Stimulated activated naive CD4-positive, alpha-beta T cell (primary cell): Measurements from ENCODE around the gene ALPG.
"Not testable (repeated sequence)": the region's sequence is repeated elsewhere in the genome, so short reads cannot be mapped to it uniquely, and the experiment has no call there.

Experiments used
- DNase-seq, 6 experiments: peaks; one replicate each; lab custom pipeline; 2025; lab: John Stamatoyannopoulos, UW

ALPG gene

GRCh38 chr2:232419245-232420072 is 12.8 kb downstream of the ALPG start:
- no peak for DNase-seq

- DNase-seq, result no peak
Measured at GRCh38 chr2:232420073-232420454, 13.4 kb downstream of the ALPG start.

- DNase-seq, result peak in 2 of 6 experiments; percentile 13 to 21
Measured at GRCh38 chr2:232420463-232421188, 14.0 kb downstream of the ALPG start.

- no peak for DNase-seq
Measured at GRCh38 chr2:232421189-232421785, 14.6 kb downstream of the ALPG start.

GRCh38 chr2:232422051-232422450 is 15.4 kb downstream of the ALPG start:
- no peak for DNase-seq

GRCh38 chr2:232422996-232423395 is 16.4 kb downstream of the ALPG start:
- not testable (repeated sequence) for DNase-seq

GRCh38 chr2:232423407-232423806 is 16.8 kb downstream of the ALPG start:
- DNase-seq, result not testable (repeated sequence)

- DNase-seq, result no peak
Measured at GRCh38 chr2:232431705-232432590, 25.3 kb downstream of the ALPG start.

GRCh38 chr2:232432598-232433184 is 26.0 kb downstream of the ALPG start:
- DNase-seq, result no peak

- not testable (repeated sequence) for DNase-seq
Measured at GRCh38 chr2:232433622-232434021, 27.0 kb downstream of the ALPG start.

- no peak for DNase-seq
Measured at GRCh38 chr2:232434091-232434490, 27.4 kb downstream of the ALPG start.

- DNase-seq, result no peak
Measured at GRCh38 chr2:232434563-232435374, 28.1 kb downstream of the ALPG start.

- no peak for DNase-seq
Measured at GRCh38 chr2:232435375-232435648, 28.7 kb downstream of the ALPG start.

GRCh38 chr2:232435805-232436204 is 29.2 kb downstream of the ALPG start:
- no peak for DNase-seq

GRCh38 chr2:232436381-232437194 is 29.9 kb downstream of the ALPG start:
- no peak for DNase-seq

GRCh38 chr2:232437195-232437571 is 30.5 kb downstream of the ALPG start:
- no peak for DNase-seq

- DNase-seq, result no peak
Measured at GRCh38 chr2:232438091-232438490, 31.4 kb downstream of the ALPG start.

- peak in 3 of 6 experiments; percentile 10 to 31 (median 15) for DNase-seq
Measured at GRCh38 chr2:232438951-232439757, 32.5 kb downstream of the ALPG start.

- DNase-seq, result peak in 1 of 6 experiments; percentile 31
Measured at GRCh38 chr2:232439758-232440135, 33.1 kb downstream of the ALPG start.
